Endothelial cell (in vitro differentiated cells): Measurements from ENCODE around the gene ADM. TPM values are rescaled to one million over a fixed set of nuclear protein-coding genes. Genes with fewer than 3 reads are reported as not detected.

Experiments
- DNase-seq: peaks from one replicate; pipeline ENCODE4 v3.0.0; 2021; ENCODE audit warnings: low spot score
- H3K27ac Mint-ChIP-seq: one replicate; pipeline ENCODE4 v1.8.0; 2021; ENCODE audit warnings: mixed read lengths, inconsistent platforms; ENCODE audit not compliant: unreplicated experiment
- H3K27me3 Mint-ChIP-seq: one replicate; pipeline ENCODE4 v1.8.0; 2021; ENCODE audit warnings: mild to moderate bottlenecking, moderate library complexity, mixed read lengths, inconsistent platforms; ENCODE audit not compliant: unreplicated experiment
- H3K36me3 Mint-ChIP-seq: one replicate; pipeline ENCODE4 v1.8.0; 2021; ENCODE audit warnings: mild to moderate bottlenecking, low read depth, mixed read lengths, inconsistent platforms; ENCODE audit not compliant: unreplicated experiment
- H3K4me1 Mint-ChIP-seq: one replicate; pipeline ENCODE4 v1.8.0; 2021; ENCODE audit warnings: mild to moderate bottlenecking, mixed read lengths, inconsistent platforms; ENCODE audit not compliant: unreplicated experiment
- H3K4me3 Mint-ChIP-seq: one replicate; pipeline ENCODE4 v1.8.0; 2021; ENCODE audit warnings: mild to moderate bottlenecking, mixed read lengths, inconsistent platforms; ENCODE audit not compliant: unreplicated experiment
- H3K9me3 Mint-ChIP-seq: one replicate; pipeline ENCODE4 v1.8.0; 2021; ENCODE audit warnings: mixed read lengths, inconsistent platforms; ENCODE audit not compliant: unreplicated experiment
- CTCF ChIP-seq: fragments of 200-600 bp; sonication (generic); IDR thresholded peaks from one replicate; pipeline ENCODE4 v1.5.0; 2021; ENCODE audit warnings: antibody characterized with exemption; ENCODE audit not compliant: unreplicated experiment
- total RNA-seq: library from RNA; stranded (reverse); fragmentation: NEBNext Ultra II Directional; extraction: Animal tissue kit (Norgen Biotek cat#: 25700); gene quantifications from one replicate; pipeline ENCODE4 v1.2.1, GENCODE V29; 2021; ENCODE audit not compliant: unreplicated experiment

Gene ADM
- total RNA-seq, 1 donor from 2014 or later = 78.3 TPM

- H3K9me3 Mint-ChIP-seq = no peaks in the 10 kb centered on the region
- no peak overlapping the region for H3K4me3 Mint-ChIP-seq
- no peak overlapping the region for H3K27ac Mint-ChIP-seq
- DNase-seq = no peak
- H3K36me3 Mint-ChIP-seq = no peaks in the 10 kb centered on the region
- peaks cover 3% of the 10 kb centered on the region for H3K27me3 Mint-ChIP-seq
- peaks cover 14% of the 10 kb centered on the region for H3K4me1 Mint-ChIP-seq
- TF ChIP-seq CTCF = no peak
Measured at GRCh38 chr11:10315083-10315482, 10.2 kb downstream of the ADM start.

- Mint-ChIP-seq H3K27me3 (peaks cover 3% of the 10 kb centered on the region), H3K27ac (no peak overlapping the region), H3K9me3 (no peaks in the 10 kb centered on the region), H3K4me1 (peaks cover 14% of the 10 kb centered on the region), H3K4me3 (no peak overlapping the region), H3K36me3 (no peaks in the 10 kb centered on the region)
- DNase-seq = no peak
- TF ChIP-seq CTCF = no peak
Measured at GRCh38 chr11:10317151-10317755, 12.4 kb downstream of the ADM start.

GRCh38 chr11:10317776-10318526 is 13.1 kb downstream of the ADM start:
- Mint-ChIP-seq H3K27ac (no peak overlapping the region), H3K36me3 (no peaks in the 10 kb centered on the region), H3K4me1 (peaks cover 21% of the 10 kb centered on the region), H3K27me3 (peaks cover 3% of the 10 kb centered on the region), H3K4me3 (no peak overlapping the region), H3K9me3 (no peaks in the 10 kb centered on the region)
- no peak for DNase-seq
- TF ChIP-seq CTCF = no peak

- no peak for TF ChIP-seq CTCF
- Mint-ChIP-seq H3K9me3 (no peaks in the 10 kb centered on the region), H3K4me1 (peaks cover 26% of the 10 kb centered on the region), H3K27ac (no peak overlapping the region), H3K36me3 (no peaks in the 10 kb centered on the region), H3K4me3 (no peak overlapping the region), H3K27me3 (peaks cover 3% of the 10 kb centered on the region)
- no peak for DNase-seq
Measured at GRCh38 chr11:10318527-10318802, 13.6 kb downstream of the ADM start.

- Mint-ChIP-seq H3K4me1 (peaks cover 23% of the 10 kb centered on the region), H3K36me3 (no peaks in the 10 kb centered on the region), H3K9me3 (no peaks in the 10 kb centered on the region), H3K27ac (no peak overlapping the region), H3K4me3 (no peak overlapping the region), H3K27me3 (peaks cover 3% of the 10 kb centered on the region)
- TF ChIP-seq CTCF = no peak
- no peak for DNase-seq
Measured at GRCh38 chr11:10319702-10320558, 15.1 kb downstream of the ADM start.
